Hematopoietic multipotent progenitor cell (in vitro differentiated cells): ENCODE results near the gene ITPR1. TPM values are rescaled to one million over a fixed set of nuclear protein-coding genes. Genes with fewer than 3 reads are reported as not detected.
"Not testable (repeated sequence)": the region's sequence is repeated elsewhere in the genome, so short reads cannot be mapped to it uniquely, and the experiment has no call there.

Experiments
- DNase-seq, 3 donors: peaks; one replicate each; pipeline ENCODE4 v3.0.0-alpha.2; 2011 to 2015; ENCODE audit warnings: low read depth in 2 of 3, low spot score in 2 of 3
- total RNA-seq: library from RNA; depleted of rRNA; stranded (reverse); fragments of >200 nt; gene quantifications from one replicate; pipeline ENCODE4 v1.2.3, GENCODE V29; 2012

ITPR1 gene
- total RNA-seq, 1 donor = 166 TPM

DNA sequence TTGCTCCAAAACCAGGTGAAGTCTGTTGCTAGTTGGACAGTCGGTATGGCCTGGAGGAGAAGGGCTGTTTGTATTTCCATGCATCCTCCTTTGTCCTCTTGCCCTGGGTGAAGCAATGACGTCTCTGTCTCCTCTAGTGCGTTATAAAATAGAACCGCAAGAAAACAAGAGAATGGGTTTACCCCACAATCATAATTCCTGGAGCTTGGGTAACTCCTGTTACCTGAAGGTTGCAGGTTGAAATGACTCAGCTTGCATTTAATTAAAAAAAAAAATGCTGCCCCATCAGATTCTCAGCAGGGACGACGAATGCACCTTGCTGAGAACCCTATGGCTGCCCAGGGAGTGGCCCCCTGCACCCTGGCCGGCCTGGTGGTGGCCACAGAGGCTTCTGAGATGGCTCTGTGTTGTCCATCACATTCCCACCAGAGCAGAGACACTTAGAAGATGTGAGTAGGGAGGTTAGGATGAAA, 257.9 kb downstream of the ITPR1 start:
- no peak for DNase-seq

DNA sequence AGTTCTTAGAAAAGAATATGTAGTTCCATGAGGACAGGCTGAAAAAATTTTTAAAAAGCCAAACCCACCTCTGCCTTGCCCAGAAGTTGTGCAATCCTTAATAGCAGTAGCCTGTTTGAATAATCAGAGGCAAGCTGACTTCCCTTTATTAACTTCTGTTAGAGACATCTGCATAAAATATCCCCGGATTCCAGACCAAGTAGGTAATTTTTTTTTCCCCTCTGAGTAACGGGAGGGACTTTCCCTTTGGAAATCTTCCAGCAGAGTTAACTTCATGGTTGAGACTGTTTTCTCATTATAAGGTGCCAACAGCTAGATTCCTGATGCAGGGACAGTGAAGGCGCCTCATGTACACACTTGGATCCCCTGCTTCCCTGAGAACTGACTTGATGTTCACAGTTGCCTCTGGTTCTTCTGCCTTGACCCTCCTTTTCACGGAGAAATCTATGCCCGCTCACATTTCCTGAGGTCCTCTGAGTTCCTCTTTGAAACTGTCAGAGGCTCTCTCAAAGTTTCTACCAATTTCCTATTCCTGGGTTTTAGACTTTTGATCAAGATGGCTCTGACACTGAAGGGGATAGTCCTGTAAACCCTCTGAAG, 258.5 kb downstream of the ITPR1 start:
- peak in 2 of 3 donors; percentile 61 to 63 for DNase-seq

DNA sequence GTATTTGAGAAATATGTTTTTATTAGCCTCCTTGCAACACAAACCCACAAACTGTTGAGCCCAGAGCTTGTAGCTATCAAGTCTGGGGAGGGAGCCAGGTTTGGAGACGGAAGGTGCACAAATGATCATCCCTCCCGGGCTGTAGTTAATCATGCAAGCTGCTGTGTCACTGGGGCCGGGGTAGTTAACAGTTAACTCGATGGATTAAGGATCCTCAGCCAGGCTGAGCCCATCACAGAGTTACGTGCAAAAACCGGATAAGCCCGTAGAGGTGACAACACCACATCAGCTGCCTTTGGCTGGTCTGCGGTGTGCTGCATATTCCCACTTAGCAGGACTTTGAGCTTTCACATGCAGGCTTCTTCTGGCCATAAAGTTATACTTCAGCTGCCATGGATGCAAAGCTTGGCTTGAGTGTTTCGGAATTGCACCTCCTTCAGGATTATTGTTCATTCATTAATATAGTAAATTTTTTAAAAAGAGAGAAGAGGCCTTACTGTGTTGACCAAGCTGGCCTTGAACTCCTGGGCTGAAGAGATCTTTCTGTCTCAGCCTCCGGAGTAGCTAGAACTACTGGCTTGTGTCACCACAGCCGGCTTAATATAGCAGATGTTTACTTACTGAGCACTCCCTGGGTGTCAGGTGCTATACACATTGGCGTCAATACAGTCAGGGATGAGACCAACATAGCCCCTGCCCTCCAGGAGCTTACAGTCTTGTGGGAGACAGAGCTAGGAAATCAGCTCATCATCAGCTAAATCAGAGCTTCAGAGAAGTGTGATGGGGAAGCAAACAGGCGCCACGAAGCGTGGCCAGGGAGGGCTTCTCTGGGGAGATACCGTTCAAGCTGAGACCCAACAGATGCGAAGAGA, 259.3 kb downstream of the ITPR1 start:
- peak in 2 of 3 donors; percentile 35 to 57 for DNase-seq

DNA sequence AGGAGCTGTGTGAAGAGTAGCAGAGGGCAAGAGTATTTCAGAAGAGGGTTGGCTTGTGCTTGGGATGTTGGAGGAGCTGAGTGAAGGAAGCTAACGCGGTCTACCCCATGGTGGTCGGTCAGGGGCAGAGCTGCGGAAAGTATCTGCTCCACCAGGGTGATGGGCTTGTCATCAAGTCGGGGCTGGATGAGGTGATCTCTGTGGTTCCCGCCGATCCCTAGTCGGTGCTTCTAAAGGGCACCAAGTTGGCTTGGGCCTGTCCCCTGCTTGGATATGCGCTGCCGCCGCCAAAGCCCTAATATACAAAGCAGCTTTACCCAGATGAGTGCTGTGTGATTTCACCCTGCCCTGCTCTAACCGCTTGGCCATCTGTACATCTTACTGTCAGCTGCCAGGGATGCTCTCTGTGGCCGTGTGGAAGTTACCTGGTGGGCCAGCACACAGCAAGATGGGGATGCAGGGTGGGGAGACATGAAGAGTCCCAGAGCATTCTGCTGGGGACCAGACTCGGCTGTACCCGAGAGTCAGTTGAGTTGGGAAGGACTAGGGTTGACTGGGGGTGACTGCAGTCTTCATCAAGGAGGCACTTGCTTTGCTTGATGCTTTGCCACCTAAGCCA, 260.0 kb downstream of the ITPR1 start:
- DNase-seq = no peak

DNA sequence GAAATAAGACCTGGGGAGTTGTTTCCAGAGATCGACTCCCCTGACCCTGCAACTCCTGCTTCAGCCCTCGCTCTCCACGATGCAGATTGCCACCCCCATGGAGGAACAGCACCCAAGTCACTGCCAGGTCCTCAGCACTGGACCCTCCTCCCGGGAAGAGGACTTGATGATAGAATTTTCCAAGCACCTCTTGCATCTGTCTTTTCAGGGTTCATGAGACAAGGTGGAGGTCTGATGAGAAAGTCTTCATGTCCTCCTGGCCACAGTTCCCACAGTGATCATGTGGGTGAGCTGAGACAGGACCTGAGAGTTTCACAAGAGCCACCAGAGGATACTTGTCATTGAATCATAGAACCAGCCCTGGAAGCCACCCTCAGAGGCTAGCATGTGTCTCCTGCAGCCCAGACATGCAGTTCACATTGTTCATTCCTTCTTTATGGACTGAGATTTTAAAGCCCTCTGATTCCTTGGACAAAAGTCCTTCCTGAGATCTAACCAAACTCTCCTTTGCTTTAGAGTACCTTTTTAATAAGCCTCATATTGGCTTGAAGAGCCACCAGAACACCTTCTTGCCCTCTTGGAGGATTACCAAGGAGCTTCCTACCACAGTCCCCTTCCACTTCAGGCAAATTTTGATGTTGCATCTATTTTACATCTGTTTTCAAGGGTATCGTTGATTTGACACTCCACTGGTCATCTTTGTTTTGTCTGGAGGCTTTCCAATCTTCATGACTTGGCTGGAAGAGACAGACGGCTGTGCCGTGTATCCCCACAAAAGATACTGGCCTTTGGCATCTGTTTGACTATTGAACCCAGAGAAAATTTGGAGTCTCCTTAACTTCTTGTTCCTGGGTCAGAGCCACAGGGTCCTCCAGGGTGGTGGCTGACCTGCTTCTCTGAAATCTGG, 261.3 kb downstream of the ITPR1 start:
- no peak for DNase-seq

- no peak for DNase-seq
These were observed 262.4 kb downstream of the ITPR1 start for GRCh38 chr3:4755566-4755965.

DNA sequence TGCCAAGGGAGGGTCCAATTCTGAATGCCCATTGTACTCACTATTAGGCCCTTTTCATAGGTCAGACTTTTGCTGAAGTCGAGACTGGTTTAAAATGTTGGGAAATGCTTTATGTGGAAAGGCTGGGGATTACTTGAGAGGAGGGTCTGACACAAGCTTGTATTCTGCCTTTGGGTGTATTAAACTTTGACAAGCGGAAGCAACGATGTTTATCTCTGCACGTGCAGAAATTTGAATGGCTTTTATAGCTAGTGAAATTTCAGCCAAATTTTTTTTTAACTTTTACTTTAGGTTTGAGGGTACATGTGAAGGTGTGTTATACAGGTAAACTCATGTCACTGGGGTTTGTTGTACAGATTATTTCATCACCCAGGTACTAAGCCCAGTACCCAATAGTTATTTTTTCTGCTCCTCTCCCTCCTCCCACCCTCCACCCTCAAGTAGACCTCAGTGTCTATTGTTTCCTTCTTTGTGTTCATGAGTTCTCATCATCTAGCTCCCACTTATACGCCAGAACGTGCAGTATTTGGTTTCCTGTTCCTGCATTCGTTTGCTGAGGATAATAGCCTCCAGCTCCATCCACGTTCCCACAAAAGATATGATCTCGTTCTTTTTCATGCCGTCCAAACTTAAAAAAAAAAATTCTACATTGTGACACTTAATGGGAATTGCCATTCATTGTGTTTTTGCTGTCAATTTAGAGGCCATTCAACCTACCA, 263.1 kb downstream of the ITPR1 start:
- no peak for DNase-seq

DNA sequence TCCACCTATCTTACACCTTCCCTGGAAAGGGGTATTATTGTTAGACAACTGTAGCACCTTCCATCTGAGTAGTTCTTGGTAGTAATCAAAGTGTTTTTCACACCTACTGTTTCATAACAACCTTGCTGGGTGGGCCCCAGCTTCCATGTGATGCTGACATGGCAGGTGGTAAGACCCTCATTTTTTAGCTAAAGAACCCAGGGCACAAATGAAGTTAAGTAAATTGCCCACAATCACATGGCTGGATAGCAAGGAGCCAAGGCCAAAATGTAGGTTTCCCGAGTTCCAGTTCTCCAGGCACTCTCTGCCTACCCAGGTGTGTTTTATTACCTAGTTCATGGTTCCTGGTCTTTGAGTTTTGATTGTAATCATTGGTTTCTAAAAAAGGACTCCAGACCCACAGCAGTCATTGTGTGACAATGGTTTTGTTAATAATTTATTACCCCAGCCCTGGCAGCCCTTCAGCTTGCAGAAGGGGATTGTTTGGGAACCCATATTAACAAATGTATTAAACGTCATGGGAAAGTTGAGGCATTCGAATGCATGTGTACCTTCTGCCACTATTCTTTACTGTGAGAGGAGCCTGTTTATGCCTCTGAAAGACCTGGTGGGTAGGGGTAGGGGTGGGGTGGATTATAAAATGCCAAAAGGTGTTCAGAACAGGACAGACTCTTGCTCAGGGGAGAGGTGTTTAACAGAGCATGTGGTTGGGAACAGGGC, 263.9 kb downstream of the ITPR1 start:
- no peak for DNase-seq

- no peak for DNase-seq
These were observed 264.6 kb downstream of the ITPR1 start for GRCh38 chr3:4757575-4758248.

- DNase-seq = no peak
These were observed 265.2 kb downstream of the ITPR1 start for GRCh38 chr3:4758249-4758860.

DNA sequence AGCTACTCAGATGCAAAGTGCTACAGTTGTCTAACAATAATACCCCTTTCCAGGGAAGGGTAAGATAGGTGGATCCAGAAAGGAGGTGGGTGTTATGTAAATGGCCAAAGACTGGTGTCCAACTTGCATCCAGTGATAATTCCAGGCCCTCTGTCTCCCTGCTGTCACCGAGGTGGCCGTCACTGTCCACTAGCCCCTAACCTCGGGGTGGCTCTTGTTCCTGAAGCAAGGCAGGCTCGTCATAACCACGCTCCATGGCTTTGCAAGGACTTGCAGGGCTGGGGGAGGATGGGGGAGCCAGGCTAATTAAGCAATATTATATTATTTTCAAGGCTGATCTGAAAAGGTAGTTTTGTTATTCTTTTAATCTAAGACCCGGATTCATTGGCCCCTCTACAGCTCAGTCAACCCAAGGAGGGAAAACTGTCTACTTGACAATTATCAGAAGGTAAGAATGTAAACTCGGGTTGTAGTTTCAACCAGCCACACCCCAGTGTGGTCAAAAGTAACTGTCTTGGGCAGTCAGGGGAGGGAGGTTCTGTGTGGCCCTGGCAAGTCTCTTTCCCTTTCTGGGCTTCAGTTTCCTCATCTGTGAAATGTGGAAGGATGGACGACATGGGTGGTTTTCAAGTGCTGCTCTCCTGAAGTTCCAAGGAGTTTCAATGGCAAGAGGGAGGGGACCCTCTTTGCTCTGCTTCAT, 266.0 kb downstream of the ITPR1 start:
- DNase-seq = no peak

- peak in 2 of 3 donors; percentile 29 to 55 for DNase-seq
These were observed 266.7 kb downstream of the ITPR1 start for GRCh38 chr3:4759689-4760312.

DNA sequence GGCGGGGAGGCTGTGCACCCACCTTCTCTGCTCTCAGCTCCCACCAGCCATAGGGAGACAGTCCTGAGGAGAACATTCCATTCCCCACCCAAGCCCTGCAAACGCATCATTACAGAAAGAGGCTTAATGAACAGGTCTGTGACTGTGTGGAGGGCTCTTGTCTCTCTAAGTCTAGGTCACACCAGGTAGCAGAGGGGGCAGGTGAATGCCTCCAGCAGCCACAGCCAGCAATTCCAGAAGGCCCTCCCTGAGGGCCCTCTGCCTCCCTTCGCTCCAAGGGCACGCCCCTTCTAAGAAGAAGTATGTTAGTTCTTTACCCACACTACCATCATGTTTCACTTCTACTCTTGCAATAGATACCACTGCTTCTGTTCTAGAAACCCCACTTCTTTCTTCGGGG, 268.6 kb downstream of the ITPR1 start:
- no peak for DNase-seq

DNA sequence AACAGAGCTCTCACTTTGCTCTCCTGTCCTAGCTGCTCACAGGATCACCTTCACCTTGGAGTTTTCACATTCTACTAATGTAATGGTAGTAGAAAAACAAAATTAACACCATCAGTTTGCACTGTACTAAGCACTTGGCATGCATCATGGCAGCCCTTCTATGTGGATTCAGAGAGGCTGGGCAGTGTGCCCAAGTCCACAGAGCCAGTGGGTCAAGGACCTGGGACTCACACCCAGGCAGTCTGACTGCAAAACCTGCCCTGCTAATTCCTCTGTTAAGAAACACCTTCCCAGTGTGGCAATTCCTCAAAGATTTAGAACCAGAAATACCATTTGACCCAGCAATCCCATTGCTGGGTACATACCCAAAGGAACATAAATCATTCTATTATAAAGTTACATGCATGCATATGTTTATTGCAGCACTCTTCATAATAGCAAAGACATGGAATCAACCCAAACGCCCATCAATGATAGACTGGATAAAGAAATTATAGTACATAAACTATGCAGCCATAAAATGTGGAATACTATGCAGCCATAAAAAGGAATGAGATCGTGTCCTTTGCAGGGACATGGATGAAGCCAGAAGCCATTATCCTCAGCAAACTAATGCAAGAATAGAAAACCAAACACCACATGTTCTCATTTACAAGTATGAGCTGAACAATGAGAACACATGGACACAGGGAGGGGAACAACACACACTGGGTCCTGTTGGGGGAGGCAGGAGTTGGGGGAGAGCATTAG, 269.5 kb downstream of the ITPR1 start:
- DNase-seq = not testable (repeated sequence)

- no peak for DNase-seq
These were observed 270.6 kb downstream of the ITPR1 start for GRCh38 chr3:4763604-4764247.

DNA sequence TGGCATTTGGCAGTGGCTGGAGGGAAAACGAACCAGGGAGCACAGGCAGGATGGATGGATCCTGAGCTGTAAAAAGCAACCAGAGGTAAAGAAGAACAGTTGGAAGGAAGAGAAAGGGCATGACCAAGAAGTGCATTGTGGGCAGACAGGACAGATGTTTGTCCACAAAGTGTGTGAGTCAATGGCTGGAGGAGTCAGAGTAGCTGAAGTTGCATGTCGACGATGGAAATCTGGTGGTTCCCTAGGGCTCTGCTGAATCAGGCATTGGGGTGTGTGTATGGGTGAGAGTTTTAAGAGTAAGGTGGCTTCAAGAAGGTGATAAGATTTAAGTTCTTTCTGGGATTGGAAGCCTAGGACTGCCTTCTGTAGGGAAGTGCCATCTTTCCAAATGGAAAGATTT, 272.1 kb downstream of the ITPR1 start:
- DNase-seq = no peak
